Uterus (tissue), 2 donors: ENCODE data around the gene TPPP.

Source experiments
- CTCF ChIP-seq, 4 experiments: fragments of 200-600 bp in 2 of 4; fragments of 450-650 bp in 2 of 4; sonication (generic) in 2 of 4; IDR thresholded peaks; one replicate each; pipeline ENCODE4 v1.5.1; 2016 to 2019; ENCODE audit warnings: antibody characterized with exemption in 4 of 4, mild to moderate bottlenecking in 2 of 4, moderate library complexity in 1 of 4
- POLR2A ChIP-seq, 2 donors: fragments of 450-650 bp; IDR thresholded peaks; one replicate each; pipeline ENCODE4 v1.6.1; 2016; ENCODE audit warnings: antibody characterized with exemption in 2 of 2, mild to moderate bottlenecking in 1 of 2, moderate library complexity in 1 of 2

- TF ChIP-seq CTCF (IDR thresholded peaks at IDR 0.05) (no peak), POLR2A (IDR thresholded peaks at IDR 0.05) (no peak)
Measured at GRCh38 chr5:640461-641330, 52.5 kb downstream of the TPPP start.
